Right lobe of liver (tissue), 6 donors: Measurements from ENCODE around the gene YES1. TPM values are rescaled to one million over a fixed set of nuclear protein-coding genes. Genes with fewer than 3 reads are reported as not detected.
A peak's percentile ranks its signal among the peaks of the same experiment; 100 is the strongest.

Experiments used
- ATAC-seq, 4 donors: fragments of 200-7000 bp; cut with Tn5 transposase; one replicate each; pipeline ENCODE4 v1.9.1; 2020; ENCODE audit warnings: mild to moderate bottlenecking in 4 of 4, moderate library complexity in 4 of 4
- DNase-seq, 3 donors: peaks; one replicate each; pipeline ENCODE4 v3.0.0-alpha.2; 2020
- H3K27ac ChIP-seq, 3 donors: fragments of 200-600 bp; one replicate each; pipeline ENCODE4 v1.8.0; 2022
- H3K27me3 ChIP-seq, 2 donors: fragments of 200-600 bp; one replicate each; pipeline ENCODE4 v1.8.0; 2022
- H3K36me3 ChIP-seq, 4 donors: fragments of 200-600 bp; sonication (generic) in 1 of 4; one replicate each; pipeline versions ENCODE4 v1.5.1 to v1.8.0; 2017 to 2022; ENCODE audit warnings: control low read depth in 1 of 4
- H3K4me1 ChIP-seq, 4 donors: fragments of 200-600 bp; sonication (generic) in 1 of 4; one replicate each; pipeline versions ENCODE4 v1.5.1 to v1.8.0; 2017 to 2022; ENCODE audit warnings: control low read depth in 1 of 4
- H3K4me3 ChIP-seq, 3 donors: fragments of 200-600 bp; one replicate each; pipeline ENCODE4 v1.8.0; 2022
- H3K9me3 ChIP-seq, 4 donors: fragments of 200-600 bp; sonication (generic) in 1 of 4; one replicate each; pipeline versions ENCODE4 v1.5.1 to v1.8.0; 2017 to 2022; ENCODE audit warnings: control low read depth in 1 of 4
- POLR2A ChIP-seq: fragments of 450-650 bp; IDR thresholded peaks from one replicate; pipeline ENCODE4 v1.6.1; 2017; ENCODE audit warnings: antibody characterized with exemption, mild to moderate bottlenecking
- WGBS: methylation state at CpG from one replicate; pipeline ENCODE4 v1.1.6; 2018; ENCODE audit warnings: low coverage, low lambda C conversion rate; ENCODE audit not compliant: insufficient coverage; ENCODE audit errors: missing lambda C conversion rate; 5-methylcytosine and 5-hydroxymethylcytosine counted together
- intact Hi-C, 2 donors: fragments of 100-400 bp; cut with DNase I; formaldehyde crosslinking; loops; one replicate each; pipeline versions ENCODE4 v1.11.2 to v1.14.1; 2022
- total RNA-seq, 6 experiments: library from RNA; depleted of rRNA in 2 of 6; stranded (reverse); fragments of >200 nt in 2 of 6; fragmentation: NEBNext Ultra II Directional in 3 of 6; extraction: Animal tissue kit (Norgen Biotek cat#: 25700) in 3 of 6; gene quantifications; one replicate each; pipeline versions ENCODE4 v1.1.0 to v1.2.4, GENCODE V29; 2016 to 2023
- TF ChIP-seq, protein P1 (sequence below), 4 donors: fragments of 200-600 bp in 3 of 4; fragments of 450-650 bp in 1 of 4; IDR thresholded peaks; one replicate each; pipeline versions ENCODE4 v1.5.1 to v1.8.0; 2016 to 2022; ENCODE audit warnings: antibody characterized with exemption in 4 of 4, mild to moderate bottlenecking in 2 of 4
- donor health status: DM: no; HTN: yes; CAD: no.
- donor health status: DM: no; HTN: no; CAD: no.
- donor health status: DM: no; HTN: no; CAD: no.
- donor health status: DM: no; HTN: yes; CAD: no.
- donor health status: DM: no; HTN: yes; CAD: no.

The YES1 gene
- total RNA-seq, 6 experiments from 2014 or later: 30.6 to 79.8 (median 43.2) TPM

- peak; percentile 67 to 75 (median 69) for ATAC-seq
- TF ChIP-seq, protein P1, sequence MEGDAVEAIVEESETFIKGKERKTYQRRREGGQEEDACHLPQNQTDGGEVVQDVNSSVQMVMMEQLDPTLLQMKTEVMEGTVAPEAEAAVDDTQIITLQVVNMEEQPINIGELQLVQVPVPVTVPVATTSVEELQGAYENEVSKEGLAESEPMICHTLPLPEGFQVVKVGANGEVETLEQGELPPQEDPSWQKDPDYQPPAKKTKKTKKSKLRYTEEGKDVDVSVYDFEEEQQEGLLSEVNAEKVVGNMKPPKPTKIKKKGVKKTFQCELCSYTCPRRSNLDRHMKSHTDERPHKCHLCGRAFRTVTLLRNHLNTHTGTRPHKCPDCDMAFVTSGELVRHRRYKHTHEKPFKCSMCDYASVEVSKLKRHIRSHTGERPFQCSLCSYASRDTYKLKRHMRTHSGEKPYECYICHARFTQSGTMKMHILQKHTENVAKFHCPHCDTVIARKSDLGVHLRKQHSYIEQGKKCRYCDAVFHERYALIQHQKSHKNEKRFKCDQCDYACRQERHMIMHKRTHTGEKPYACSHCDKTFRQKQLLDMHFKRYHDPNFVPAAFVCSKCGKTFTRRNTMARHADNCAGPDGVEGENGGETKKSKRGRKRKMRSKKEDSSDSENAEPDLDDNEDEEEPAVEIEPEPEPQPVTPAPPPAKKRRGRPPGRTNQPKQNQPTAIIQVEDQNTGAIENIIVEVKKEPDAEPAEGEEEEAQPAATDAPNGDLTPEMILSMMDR (IDR thresholded peaks at IDR 0.05): peak in 2 of 4 donors; percentile 10 to 15
- TF ChIP-seq POLR2A: no peak
Measured at GRCh38 chr18:711657-712400, 100.2 kb downstream of the YES1 start.

GRCh38 chr18:711310-711656, 100.8 kb downstream of the YES1 start:
- peaks cover 0 to 2% (median 0%) of the 10 kb centered on the region in 4 donors for H3K36me3 ChIP-seq
- TF ChIP-seq, protein P1 (IDR thresholded peaks at IDR 0.05): no peak
- no peak for TF ChIP-seq POLR2A
- no peaks in the 10 kb centered on the region for H3K27me3 ChIP-seq
- DNase-seq (no peak), ATAC-seq (peak in 1 of 4 donors; percentile 2)
- intact Hi-C loops: no loop called here
- H3K4me1 ChIP-seq: peaks cover 0 to 7% (median 0%) of the 10 kb centered on the region in 4 donors
- 18% methylated on average over 8 of the region's 8 CpGs for WGBS
- H3K9me3 ChIP-seq: no peaks in the 10 kb centered on the region
- peak overlapping the region; percentile 53 to 69 (median 60) for H3K4me3 ChIP-seq
- peak overlapping the region; percentile 84 to 95 (median 90) for H3K27ac ChIP-seq

More at GRCh38 chr18:711657-712400, 100.2 kb downstream of the YES1 start:
- peak; percentile 78 to 90 (median 86) for DNase-seq
- intact Hi-C loops: no loop called here
- 0% methylated on average over 24 of the region's 42 CpGs for WGBS
- H3K36me3 ChIP-seq: no peaks in the 10 kb centered on the region
- peak overlapping the region; percentile 84 to 95 (median 90) for H3K27ac ChIP-seq
- no peaks in the 10 kb centered on the region for H3K27me3 ChIP-seq
- peak overlapping the region; percentile 53 to 69 (median 60) for H3K4me3 ChIP-seq
- H3K9me3 ChIP-seq: no peaks in the 10 kb centered on the region
- peaks cover 0 to 10% (median 0%) of the 10 kb centered on the region in 4 donors for H3K4me1 ChIP-seq

DNA sequence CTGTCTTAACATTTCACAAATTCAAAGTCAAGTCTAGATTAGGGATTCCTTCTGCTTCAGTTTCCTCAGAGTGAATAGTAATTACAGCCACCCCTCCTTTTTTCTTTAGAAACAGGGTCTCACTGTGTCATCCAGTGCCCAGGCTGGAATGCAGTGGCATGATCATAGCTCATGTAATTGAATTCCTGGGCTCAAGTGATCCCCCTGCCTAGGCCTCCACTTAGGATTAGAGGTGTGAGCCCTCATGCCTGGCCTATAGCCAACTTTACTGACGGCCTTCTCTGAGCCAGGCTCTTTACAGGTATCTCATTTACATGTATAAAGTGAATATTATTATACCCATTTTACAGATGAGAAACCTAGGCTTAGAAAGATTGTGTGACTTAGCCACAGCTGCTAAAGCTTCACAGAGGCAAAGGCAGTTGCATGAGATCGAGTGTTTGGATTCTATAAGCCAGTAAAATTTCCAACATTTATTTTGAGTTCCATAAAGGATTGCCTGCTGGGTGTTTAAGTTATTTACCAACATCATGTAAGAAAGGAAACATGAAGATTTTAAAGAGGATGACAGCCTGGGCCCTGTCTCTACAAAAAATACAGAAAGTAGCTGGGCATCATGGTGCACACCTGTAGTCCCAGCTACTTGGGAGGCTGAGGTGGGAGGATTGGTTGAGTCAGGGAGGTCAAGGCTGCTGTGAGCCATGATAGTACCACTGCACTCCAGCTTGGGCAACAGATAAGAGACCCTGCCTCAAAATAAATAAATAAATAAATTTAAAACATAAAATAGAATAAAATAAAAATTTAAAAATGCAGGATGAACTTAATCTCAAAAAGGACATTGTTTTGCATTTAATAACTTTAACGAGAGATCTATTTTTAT, 101.4 kb downstream of the YES1 start:
- Histone ChIP-seq H3K27ac (peak overlapping the region in 2 of 3 donors; percentile 84 to 95), H3K27me3 (no peaks in the 10 kb centered on the region), H3K4me1 (peaks cover 0 to 7% (median 0%) of the 10 kb centered on the region in 4 donors), H3K4me3 (peak overlapping the region in 2 of 3 donors; percentile 53 to 69), H3K9me3 (no peaks in the 10 kb centered on the region), H3K36me3 (peaks cover 0 to 7% (median under 1%) of the 10 kb centered on the region in 4 donors)
- DNase-seq (no peak), ATAC-seq (no peak)
- TF ChIP-seq, protein P1 (IDR thresholded peaks at IDR 0.05): no peak
- no peak for TF ChIP-seq POLR2A
- 69% methylated on average over 3 of the region's 3 CpGs for WGBS
- intact Hi-C loops: no loop called here

GRCh38 chr18:709771-710170, 102.3 kb downstream of the YES1 start:
- Histone ChIP-seq H3K36me3 (peaks cover 0 to 15% (median 6%) of the 10 kb centered on the region in 4 donors), H3K27ac (no peak overlapping the region), H3K9me3 (no peaks in the 10 kb centered on the region), H3K4me3 (no peak overlapping the region), H3K4me1 (peaks cover 0 to 7% (median 0%) of the 10 kb centered on the region in 4 donors), H3K27me3 (no peaks in the 10 kb centered on the region)
- TF ChIP-seq, protein P1 (IDR thresholded peaks at IDR 0.05): no peak
- TF ChIP-seq POLR2A: no peak
- intact Hi-C loops: no loop called here
- 80% methylated on average over 1 of the region's 1 CpG for WGBS
- ATAC-seq (no peak), DNase-seq (no peak)
